HepG2 (cell line): ENCODE data around the gene GNG3. TPM values are rescaled to one million over a fixed set of nuclear protein-coding genes. Genes with fewer than 3 reads are reported as not detected.
A peak's percentile ranks its signal among the peaks of the same experiment; 100 is the strongest.

Experiments
- ATAC-seq: fragments of 200-7000 bp; cut with Tn5 transposase; 3 replicates; pipeline ENCODE4 v1.9.1; 2020; ENCODE audit warnings: mild to moderate bottlenecking, moderate library complexity
- BruUV-seq: library from RNA; stranded (reverse); fragments of 400-500 nt; replicated peaks from 2 replicates; lab custom pipeline; 2021; lab: Mats Ljungman, UMichigan
- CTCF ChIA-PET: fragments of 300-600 bp; formaldehyde crosslinking; extraction: SDS; loops from one replicate; lab custom pipeline; 2021; ENCODE audit warnings: low total read pairs, inconsistent platforms, low intra/inter-chr PET ratio; lab: Yijun Ruan, JAX
- POLR2A ChIA-PET: fragments of 350-600 bp; sonication (Branson Sonifier 250); formaldehyde crosslinking; loops from one replicate; lab custom pipeline; 2020; ENCODE audit warnings: antibody characterized with exemption, inconsistent platforms; lab: Yijun Ruan, JAX
- DNase-seq: peaks from one replicate; pipeline ENCODE4 v3.0.0-alpha.2; 2015; ENCODE audit warnings: low spot score
- FAIRE-seq: peaks from 3 replicates; lab custom pipeline; 2011; peaks lifted over from hg19 to GRCh38; lab: Jason Lieb, UNC
- H2AFZ ChIP-seq: one replicate; pipeline ENCODE4 v1.6.1; 2011; ENCODE audit warnings: low read length, inconsistent platforms
- H3K27ac ChIP-seq: fragments of 300-600 bp; 3 replicates; pipeline ENCODE4 v1.8.0; 2011; ENCODE audit warnings: mixed run types, mild to moderate bottlenecking, mixed read lengths, low read length, inconsistent platforms; ENCODE audit not compliant: insufficient read depth; ENCODE audit errors: extremely low read length
- H3K27me3 ChIP-seq, 2 experiments: fragments of 200-600 bp in 1 of 2; 2 replicates in 1 of 2; 3 replicates in 1 of 2; pipeline versions ENCODE4 v1.6.0 to v1.8.0; 2011; ENCODE audit warnings: low read length in 2 of 2, mild to moderate bottlenecking in 2 of 2, moderate library complexity in 2 of 2, inconsistent platforms in 1 of 2; ENCODE audit not compliant: insufficient read depth in 2 of 2, control insufficient read depth in 1 of 2
- H3K36me3 ChIP-seq, 2 experiments: fragments of 200-600 bp in 1 of 2; replicated peaks in 1 of 2; 2 replicates in 1 of 2; 3 replicates in 1 of 2; pipeline versions ENCODE4 v1.5.1 to v1.8.0; 2011; ENCODE audit warnings: low read length in 2 of 2, inconsistent platforms in 1 of 2; ENCODE audit not compliant: insufficient read depth in 2 of 2, control insufficient read depth in 1 of 2
- H3K4me1 ChIP-seq: 2 replicates; pipeline ENCODE4 v1.5.1; 2012; ENCODE audit warnings: low read length, inconsistent platforms; ENCODE audit not compliant: insufficient read depth
- H3K4me2 ChIP-seq: 2 replicates; pipeline ENCODE4 v1.6.0; 2011; ENCODE audit warnings: low read depth, low read length, inconsistent platforms
- H3K4me3 ChIP-seq, 3 experiments: fragments of 200-600 bp in 1 of 3; sonication (generic), shearing (Covaris generic) in 1 of 3; replicated peaks in 1 of 3; 2 replicates each; pipeline ENCODE4 v1.5.1; 2011 to 2016; ENCODE audit warnings: low read length in 3 of 3, inconsistent platforms in 2 of 3, low read depth in 2 of 3, mild to moderate bottlenecking in 2 of 3, control low read depth in 1 of 3, mixed read lengths in 1 of 3; ENCODE audit not compliant: insufficient read depth in 1 of 3
- H3K79me2 ChIP-seq: one replicate; pipeline ENCODE4 v1.6.1; 2011; ENCODE audit warnings: low read length, inconsistent platforms; ENCODE audit not compliant: insufficient read depth
- H3K9ac ChIP-seq: 2 replicates; pipeline ENCODE4 v1.6.0; 2011; ENCODE audit warnings: mild to moderate bottlenecking, low read depth, low read length, inconsistent platforms; ENCODE audit not compliant: insufficient read depth
- H3K9me3 ChIP-seq: 2 replicates; pipeline ENCODE4 v1.5.1; 2012; ENCODE audit warnings: mild to moderate bottlenecking, low read length
- H4K20me1 ChIP-seq: 2 replicates; pipeline ENCODE4 v1.6.0; 2011; ENCODE audit warnings: inconsistent platforms, mild to moderate bottlenecking, low read length, moderate library complexity; ENCODE audit not compliant: insufficient read depth
- NFE2L2 ChIP-seq: fragments of 150-350 bp; IDR thresholded peaks from 2 replicates; pipeline ENCODE4 v1.6.1; 2014; ENCODE audit warnings: low read length
- PLSCR1 ChIP-seq: sonication (generic); formaldehyde crosslinking; IDR thresholded peaks from 2 replicates; pipeline ENCODE4 v1.5.0; 2020; ENCODE audit warnings: missing genetic modification reagents, mild to moderate bottlenecking, borderline replicate concordance
- POLR2G ChIP-seq: fragments of 200-400 bp; formaldehyde crosslinking; IDR thresholded peaks from 2 replicates; pipeline ENCODE4 v1.6.1; 2018; ENCODE audit warnings: mild to moderate bottlenecking, low read depth, low read length, moderate library complexity
- TEAD3 ChIP-seq: optimal IDR thresholded peaks from 2 replicates; pipeline ENCODE3; 2016; ENCODE audit warnings: borderline replicate concordance
- YY1 ChIP-seq: IDR thresholded peaks from 2 replicates; pipeline ENCODE4 v1.6.1; 2011; ENCODE audit warnings: low read length, low read depth, moderate library complexity, mild to moderate bottlenecking; ENCODE audit not compliant: insufficient read depth, insufficient replicate concordance
- ZNF616 ChIP-seq: sonication (generic); formaldehyde crosslinking; IDR thresholded peaks from 2 replicates; pipeline ENCODE4 v1.5.0; 2020; ENCODE audit warnings: low read depth, mild to moderate bottlenecking, missing genetic modification reagents
- ZSCAN21 ChIP-seq: sonication (generic); formaldehyde crosslinking; IDR thresholded peaks from 2 replicates; pipeline ENCODE4 v1.8.0; 2022; ENCODE audit warnings: mild to moderate bottlenecking, missing genetic modification reagents, moderate library complexity, borderline replicate concordance
- WGBS: methylation state at CpG from one replicate; pipeline ENCODE4 v1.1.6; 2017; ENCODE audit warnings: low lambda C conversion rate; 5-methylcytosine and 5-hydroxymethylcytosine counted together
- in situ Hi-C: cut with HindIII; loops from 2 replicates; pipeline ENCODE4 v1.10.0; 2017; ENCODE audit warnings: low pct_unique_long_range_greater_than_20kb; ENCODE audit not compliant: extremely low pct_ligation_motif_present
- intact Hi-C: fragments of 100-400 bp; cut with micrococcal nuclease; formaldehyde crosslinking; loops from one replicate; pipeline ENCODE4 v1.10.0; 2022; ENCODE audit not compliant: unreplicated experiment
- polyA plus RNA-seq, 8 experiments: library from polyadenylated mRNA; depleted of rRNA in 3 of 8; stranded (reverse) in 7 of 8; unstranded in 1 of 8; fragments of >200 nt; fragmentation: Illumina TruSeq in 4 of 8; extraction: Trizol in 4 of 8; gene quantifications; 2 replicates each; pipeline versions ENCODE4 v1.2.1 to v1.2.3, GENCODE V29; 2011 to 2016; ENCODE audit warnings: low read depth in 4 of 8, missing spikeins in 1 of 8, mixed read lengths in 1 of 8; ENCODE audit not compliant: insufficient read depth in 1 of 8
- total RNA-seq, 5 experiments: library from RNA; depleted of rRNA; stranded (reverse); fragments of >200 nt; fragmentation: Illumina TruSeq; extraction: Trizol; gene quantifications; 2 replicates each; pipeline ENCODE4 v1.2.3, GENCODE V29; 2016; ENCODE audit warnings: low read depth in 1 of 5

The GNG3 gene
- total and polyA plus RNA-seq, 2 of the 13 experiments (the other 11 are each of a cell fraction or from before 2014, with no cell fraction given), result not detected

DNA sequence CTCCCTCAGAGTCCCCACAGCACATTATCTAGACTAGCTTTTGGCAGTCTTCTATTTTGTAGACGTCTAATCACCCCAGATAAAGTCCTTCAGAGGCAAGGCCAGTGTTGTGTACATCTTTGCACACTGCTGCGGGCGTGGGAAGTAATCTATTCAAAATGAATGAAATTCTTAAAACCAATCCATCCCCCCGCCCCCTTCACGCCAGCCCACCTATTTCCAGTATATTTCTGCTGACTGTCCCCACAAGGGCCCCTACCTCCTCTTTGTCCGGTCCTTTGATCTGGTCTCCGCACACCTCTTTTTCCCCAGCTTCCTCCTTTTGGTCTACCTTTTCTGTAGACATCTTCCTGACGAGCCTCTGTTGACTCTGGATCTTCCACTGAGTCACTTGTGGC, 627 bp upstream of the GNG3 start (continued):
- TF ChIP-seq PLSCR1 (no peak), YY1 (no peak), NFE2L2 (no peak)

DNA sequence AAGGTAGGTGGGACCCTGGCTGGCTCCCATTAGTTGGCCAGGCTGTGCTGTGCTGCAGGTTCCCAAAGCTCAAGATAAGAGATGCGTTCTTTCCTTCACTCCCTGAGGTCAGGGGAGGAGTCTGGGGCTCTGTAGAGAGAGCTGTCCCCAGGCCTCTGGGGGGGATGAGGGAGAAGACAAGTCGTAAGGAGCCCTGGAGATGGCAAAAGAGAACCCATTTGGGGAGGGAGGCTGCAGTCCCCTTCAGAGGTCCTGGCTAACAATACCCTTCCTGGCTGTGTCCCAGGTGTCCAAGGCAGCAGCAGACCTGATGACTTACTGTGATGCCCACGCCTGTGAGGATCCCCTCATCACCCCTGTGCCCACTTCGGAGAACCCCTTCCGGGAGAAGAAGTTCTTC, 916 bp downstream of the GNG3 start:
- ATAC-seq, result no peak
- no peaks in the 10 kb centered on the region for H3K27me3 ChIP-seq
- no peak overlapping the region for H3K27ac ChIP-seq
- no peak overlapping the region for H2AFZ ChIP-seq
- H3K36me3 ChIP-seq, result peaks cover 7 to 44% of the 10 kb centered on the region in 2 experiments
- intact Hi-C loops (no loop called here), in situ Hi-C loops (loop anchor here (10.0 kb wide), 1 partner anchor 314 kb away; no protein-coding TSS in a partner anchor)
- no peak overlapping the region for H3K4me3 ChIP-seq
- H4K20me1 ChIP-seq, result peaks cover 6% of the 10 kb centered on the region; the same call in 1 of the 2 replicates
- no peaks in the 10 kb centered on the region for H3K79me2 ChIP-seq
- H3K4me2 ChIP-seq, result no peak overlapping the region
- H3K9ac ChIP-seq, result no peak overlapping the region
- FAIRE-seq, result no peak
- peaks cover 18% of the 10 kb centered on the region for H3K4me1 ChIP-seq
- no TSS peak for BruUV-seq
- POLR2A ChIA-PET, result interaction anchor here (1.4 to 4.3 kb wide), 3 partner anchors 19 to 123 kb away, joined by 4 to 27 read pairs (median 4); partner anchors contain the start of genes HNRNPUL2, STX5 and ZBTB3
- H3K9me3 ChIP-seq, result no peaks in the 10 kb centered on the region
- no peak for DNase-seq
- TF ChIP-seq ZNF616 (CRISPR knock-in tag) (no peak), ZSCAN21 (no peak)
- CTCF ChIA-PET, result no interaction called here
- WGBS, result 90% methylated on average over 5 of the region's 5 CpGs

GRCh38 chr11:62708793-62709192, 1.3 kb downstream of the GNG3 start:
- no peaks in the 10 kb centered on the region for H3K27me3 ChIP-seq
- in situ Hi-C loops (loop anchor here (10.0 kb wide), 1 partner anchor 314 kb away; no protein-coding TSS in a partner anchor), intact Hi-C loops (no loop called here)
- peaks cover 18% of the 10 kb centered on the region for H3K4me1 ChIP-seq
- H4K20me1 ChIP-seq, result peaks cover 6% of the 10 kb centered on the region; the same call in 1 of the 2 replicates
- no peak overlapping the region for H3K4me2 ChIP-seq
- H3K27ac ChIP-seq, result no peak overlapping the region
- DNase-seq (no peak), FAIRE-seq (no peak), ATAC-seq (no peak)
- 96% methylated on average over 7 of the region's 7 CpGs for WGBS
- CTCF ChIA-PET, result no interaction called here
- H2AFZ ChIP-seq, result no peak overlapping the region
- TF ChIP-seq POLR2G (0 out of 2 replicates have a peak, but pooled peaks have one; percentile 5), TEAD3 (CRISPR knock-in tag) (no peak)
- no peak overlapping the region for H3K4me3 ChIP-seq
- no peak overlapping the region for H3K9ac ChIP-seq
- no TSS peak for BruUV-seq
- no peaks in the 10 kb centered on the region for H3K79me2 ChIP-seq
- H3K36me3 ChIP-seq, result peaks cover 7 to 48% of the 10 kb centered on the region in 2 experiments
- H3K9me3 ChIP-seq, result no peaks in the 10 kb centered on the region
- POLR2A ChIA-PET, result interaction anchor here (1.4 to 4.3 kb wide), 2 partner anchors 18 to 45 kb away, joined by 4 to 27 read pairs; partner anchors contain the start of genes HNRNPUL2 and ZBTB3
